ENCODE data around the gene CDKL5. TPM values are rescaled to one million over a fixed set of nuclear protein-coding genes. Genes with fewer than 3 reads are reported as not detected.

Gene CDKL5
- polyA plus RNA-seq, 1 experiment, result 5.1 TPM

GRCh38 chrX:18676470-18676869 is 251.1 kb downstream of the CDKL5 start:
- DNase-seq (ENCODE audit: low read depth), result no peak
- ChIA-PET POLR2A (no interaction called here), CTCF (interaction anchor here (1.3 kb wide), 1 partner anchor 10 kb away, joined by 3 read pairs; no protein-coding TSS in a partner anchor)
- no peaks in the 10 kb centered on the region for H3K27me3 ChIP-seq (ENCODE audit: control insufficient read depth, insufficient read depth, low read length)
- TF ChIP-seq CTCF (IDR thresholded peaks at IDR 0.05; ENCODE audit: insufficient read depth, low read depth, low read length), result no peak
- H3K4me3 ChIP-seq (ENCODE audit: low read depth, low read length), result no peak overlapping the region
- H3K36me3 ChIP-seq (ENCODE audit: control insufficient read depth, insufficient read depth, low read length), result no peaks in the 10 kb centered on the region

GRCh38 chrX:18677161-18677869 is 251.9 kb downstream of the CDKL5 start:
- CTCF ChIA-PET, result interaction anchor here (1.3 kb wide), 1 partner anchor 10 kb away, joined by 3 read pairs; no protein-coding TSS in a partner anchor
- no peaks in the 10 kb centered on the region for H3K27me3 ChIP-seq (ENCODE audit: control insufficient read depth, insufficient read depth, low read length)

DNA sequence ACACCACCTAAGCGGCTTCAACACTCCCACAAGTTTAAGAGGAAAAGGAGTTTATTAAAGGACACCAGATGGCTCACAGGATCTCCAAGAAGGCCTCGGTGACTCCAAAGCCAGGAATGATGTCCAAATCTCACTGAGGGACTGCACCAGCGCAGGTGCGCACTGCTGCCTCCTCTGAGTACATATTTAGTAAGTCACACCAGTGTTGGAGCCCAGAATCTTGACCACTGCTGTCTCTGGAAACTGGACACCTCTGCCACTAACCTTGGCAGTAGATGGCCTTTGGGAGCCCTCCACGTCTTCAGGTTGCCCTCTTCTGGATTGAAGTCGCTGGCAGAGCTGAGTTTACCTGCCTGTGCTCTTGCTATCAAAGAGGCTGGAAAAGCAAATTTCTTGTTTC is 256.6 kb downstream of the CDKL5 start:
- TF ChIP-seq CTCF (IDR thresholded peaks at IDR 0.05; ENCODE audit: insufficient read depth, low read depth, low read length), result no peak
- ChIA-PET POLR2A (no interaction called here), CTCF (no interaction called here)
- Histone ChIP-seq H3K4me3 (ENCODE audit: low read depth, low read length) (no peak overlapping the region), H3K36me3 (ENCODE audit: control insufficient read depth, insufficient read depth, low read length) (no peaks in the 10 kb centered on the region), H3K27me3 (ENCODE audit: control insufficient read depth, insufficient read depth, low read length) (no peaks in the 10 kb centered on the region)
- no peak for DNase-seq (ENCODE audit: low read depth)

More at GRCh38 chrX:18677161-18677869, 251.9 kb downstream of the CDKL5 start:
- DNase-seq (ENCODE audit: low read depth), result no peak
- no peaks in the 10 kb centered on the region for H3K36me3 ChIP-seq (ENCODE audit: control insufficient read depth, insufficient read depth, low read length)
- H3K4me3 ChIP-seq (ENCODE audit: low read depth, low read length), result no peak overlapping the region
- POLR2A ChIA-PET, result no interaction called here
- TF ChIP-seq CTCF (IDR thresholded peaks at IDR 0.05; ENCODE audit: insufficient read depth, low read depth, low read length), result no peak

- Histone ChIP-seq H3K27me3 (ENCODE audit: control insufficient read depth, insufficient read depth, low read length) (no peaks in the 10 kb centered on the region), H3K4me3 (ENCODE audit: low read depth, low read length) (no peak overlapping the region), H3K36me3 (ENCODE audit: control insufficient read depth, insufficient read depth, low read length) (no peaks in the 10 kb centered on the region)
- TF ChIP-seq CTCF (IDR thresholded peaks at IDR 0.05; ENCODE audit: insufficient read depth, low read depth, low read length), result no peak
- POLR2A ChIA-PET, result no interaction called here
- no peak for DNase-seq (ENCODE audit: low read depth)
- CTCF ChIA-PET, result no interaction called here
These were observed 257.6 kb downstream of the CDKL5 start for GRCh38 chrX:18682979-18683387.

- no peaks in the 10 kb centered on the region for H3K27me3 ChIP-seq (ENCODE audit: control insufficient read depth, insufficient read depth, low read length)
- no peak overlapping the region for H3K4me3 ChIP-seq (ENCODE audit: low read depth, low read length)
- no peaks in the 10 kb centered on the region for H3K36me3 ChIP-seq (ENCODE audit: control insufficient read depth, insufficient read depth, low read length)
- no peak for TF ChIP-seq CTCF (IDR thresholded peaks at IDR 0.05; ENCODE audit: insufficient read depth, low read depth, low read length)
- no peak for DNase-seq (ENCODE audit: low read depth)
- CTCF ChIA-PET, result interaction anchor here (0.7 kb wide), 1 partner anchor 10 kb away, joined by 3 read pairs; no protein-coding TSS in a partner anchor
- POLR2A ChIA-PET, result no interaction called here
These were observed 262.6 kb downstream of the CDKL5 start for GRCh38 chrX:18687856-18688495.

Measured in BJ (cell line).